Measurements from ENCODE around the gene DPAGT1.
"Not testable (repeated sequence)": the region's sequence is repeated elsewhere in the genome, so short reads cannot be mapped to it uniquely, and the experiment has no call there.

Gene DPAGT1

DNA sequence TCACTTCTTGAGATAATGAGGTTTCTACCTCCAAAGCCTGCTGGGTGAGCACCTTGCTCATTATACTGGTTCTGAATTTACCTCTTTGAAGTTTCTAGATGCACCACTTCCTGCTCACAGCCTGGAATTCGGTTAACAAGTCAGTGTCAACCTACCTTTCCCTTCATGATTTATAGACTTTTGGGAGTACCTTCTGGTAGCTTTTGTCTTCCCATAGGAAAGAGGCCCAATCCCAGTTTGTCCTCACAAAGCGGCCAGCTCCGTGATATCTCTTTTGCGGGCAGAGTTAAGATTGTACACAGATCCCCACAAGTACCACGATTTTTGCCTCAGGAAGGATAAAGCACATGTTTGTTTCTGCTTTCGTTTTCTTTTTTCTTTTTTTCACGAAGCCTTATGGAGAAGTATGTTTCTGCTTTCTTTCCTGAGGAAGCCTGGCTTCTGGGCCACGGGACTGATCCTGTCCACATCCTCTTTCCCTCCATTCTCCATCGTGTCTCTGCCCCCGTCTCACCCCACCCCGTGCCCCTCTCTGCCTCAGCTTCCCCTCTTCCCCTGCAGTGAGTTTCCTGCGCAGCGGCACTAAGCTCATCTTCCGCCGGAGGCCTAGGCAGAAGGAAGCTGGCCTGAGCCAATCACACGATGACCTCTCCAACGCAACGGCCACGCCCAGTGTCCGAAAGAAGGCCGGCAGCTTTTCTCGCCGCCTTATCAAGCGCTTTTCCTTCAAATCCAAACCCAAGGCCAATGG is 14.0 kb upstream of the DPAGT1 start:
- no peak for DNase-seq

- no peak for DNase-seq
Measured at GRCh38 chr11:119114351-119114750, 12.7 kb upstream of the DPAGT1 start.

DNA sequence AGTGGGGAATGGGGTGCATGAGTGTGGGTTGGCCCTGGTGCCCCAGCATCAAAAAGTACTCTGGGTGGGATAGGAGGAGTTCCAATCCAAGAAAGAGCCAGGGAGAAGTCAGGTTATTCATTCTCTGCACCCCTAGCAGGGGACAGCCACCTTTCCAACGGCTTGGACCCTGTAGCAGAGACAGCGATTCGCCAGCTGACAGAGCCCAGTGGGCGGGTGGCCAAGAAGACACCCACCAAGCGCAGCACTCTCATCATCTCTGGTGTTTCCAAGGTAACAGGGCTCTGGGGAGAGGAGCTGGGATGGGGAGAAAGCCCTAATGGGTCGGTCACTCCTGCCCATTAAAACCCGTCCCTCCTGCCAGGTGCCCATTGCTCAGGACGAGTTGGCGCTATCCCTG is 12.1 kb upstream of the DPAGT1 start:
- no peak for DNase-seq

- DNase-seq, result no peak
Measured at GRCh38 chr11:119112314-119113020, 10.8 kb upstream of the DPAGT1 start.

GRCh38 chr11:119111361-119111925 is 9.8 kb upstream of the DPAGT1 start:
- no peak for DNase-seq

DNA sequence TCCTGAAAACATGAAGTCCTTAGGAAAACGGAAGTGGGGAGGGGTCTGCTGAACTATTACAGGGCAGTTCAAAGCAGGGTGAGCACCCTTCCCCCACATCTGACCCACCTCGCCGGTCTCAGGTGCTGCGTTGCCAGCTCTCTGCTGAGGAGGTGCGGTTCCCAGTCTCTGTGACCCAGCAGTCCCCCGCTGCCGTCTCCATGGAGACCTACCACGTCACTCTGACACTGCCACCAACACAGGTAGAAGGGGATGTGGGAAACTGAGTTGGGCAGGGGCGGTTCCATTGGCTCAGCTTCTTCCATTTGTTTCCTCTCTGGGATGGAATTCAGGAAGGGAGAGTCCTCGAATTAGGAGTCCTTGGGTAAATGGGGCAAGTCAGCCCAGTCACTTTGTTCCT is 8.8 kb upstream of the DPAGT1 start:
- DNase-seq, result no peak

- DNase-seq, result no peak
Measured at GRCh38 chr11:119109843-119110242, 8.2 kb upstream of the DPAGT1 start.

- no peak for DNase-seq
Measured at GRCh38 chr11:119108857-119109221, 7.2 kb upstream of the DPAGT1 start.

DNA sequence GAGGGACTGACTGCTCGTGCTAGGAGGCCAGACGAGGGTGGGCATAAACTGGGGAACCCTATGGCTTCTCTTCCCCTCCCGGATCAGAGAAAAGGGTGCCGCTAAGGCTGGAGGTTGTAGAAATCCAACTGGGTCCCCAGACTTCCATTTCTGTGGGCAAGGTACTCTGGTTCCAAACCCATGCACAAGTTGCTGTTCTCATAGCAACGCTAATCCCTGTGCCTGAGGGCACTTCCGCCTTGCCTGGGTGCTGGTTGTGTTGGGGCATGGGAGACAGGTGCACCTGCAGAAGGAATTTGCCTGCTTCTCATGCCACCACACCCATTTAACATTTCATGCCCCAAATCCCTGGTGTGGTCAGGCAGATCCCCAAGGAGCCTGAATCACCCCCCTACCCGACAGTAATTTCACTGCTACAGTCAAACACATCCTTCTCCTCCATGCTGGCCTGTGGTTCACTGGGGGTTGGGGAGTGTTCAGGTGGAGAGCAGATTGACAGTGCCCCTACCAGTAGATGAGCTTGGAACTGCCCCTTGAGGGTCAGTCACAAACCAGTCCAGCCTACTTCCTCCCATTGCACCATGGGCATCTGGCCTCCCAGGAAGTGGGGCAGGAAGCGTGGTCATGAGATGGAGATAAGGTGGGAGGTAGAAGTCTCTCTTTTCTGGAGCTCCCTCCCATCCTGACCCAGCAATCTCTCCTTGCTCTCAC is 6.6 kb upstream of the DPAGT1 start:
- DNase-seq, result no peak

GRCh38 chr11:119107538-119108145 is 6.0 kb upstream of the DPAGT1 start:
- DNase-seq, result no peak

DNA sequence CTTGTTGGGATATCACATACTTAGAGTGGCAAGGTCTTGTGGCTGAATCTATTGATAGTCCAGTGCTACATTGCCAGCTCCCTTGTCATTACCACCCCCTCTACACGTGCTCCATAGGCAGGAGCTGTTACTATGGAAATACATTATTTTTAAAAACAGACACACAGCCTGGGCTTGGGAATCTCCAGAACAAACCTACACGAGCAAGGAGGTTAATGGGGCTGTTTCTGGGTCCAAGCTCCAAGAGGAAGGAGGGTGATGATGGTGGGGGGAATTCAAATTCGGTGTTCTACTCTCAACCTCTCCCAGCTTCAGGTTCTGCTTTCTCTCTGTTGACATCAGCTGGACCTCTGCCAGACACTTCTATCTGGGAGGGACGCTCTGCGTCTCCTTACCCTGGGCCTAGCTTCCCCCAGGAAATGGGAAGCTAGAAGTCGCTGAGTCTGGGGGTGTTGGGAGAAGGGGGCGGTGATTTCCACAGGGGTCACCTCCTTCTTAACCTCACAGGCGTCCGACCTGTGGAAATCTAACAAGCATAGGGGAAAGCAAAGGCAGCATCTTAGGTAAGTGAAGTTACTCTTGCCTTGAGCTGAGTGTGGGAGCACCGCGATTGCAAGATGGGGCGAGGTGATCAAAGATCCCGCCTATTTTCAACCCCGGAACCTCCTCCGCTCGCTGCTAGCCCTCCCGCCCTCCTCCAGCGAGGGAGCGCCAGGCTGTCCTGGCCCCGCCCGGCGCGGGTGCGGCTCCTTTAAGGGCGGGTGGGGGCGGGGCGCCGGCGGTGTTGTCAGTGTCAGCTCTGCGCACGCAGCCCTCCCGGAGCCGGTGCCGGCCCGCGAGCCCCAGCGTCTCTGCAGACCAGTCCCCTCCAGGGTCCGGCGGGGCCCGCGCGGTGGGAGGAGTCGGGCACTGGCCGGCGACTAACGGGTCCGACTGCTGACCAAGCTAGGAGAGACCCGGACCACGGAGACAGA is 5.2 kb upstream of the DPAGT1 start, which contains the start of gene C2CD2L:
Gene C2CD2L (plus strand): TSS at position 781 of the 974 bp plus-strand sequence. CDS start 398 bp downstream, outside the sequence.
- DNase-seq, result no peak

DNA sequence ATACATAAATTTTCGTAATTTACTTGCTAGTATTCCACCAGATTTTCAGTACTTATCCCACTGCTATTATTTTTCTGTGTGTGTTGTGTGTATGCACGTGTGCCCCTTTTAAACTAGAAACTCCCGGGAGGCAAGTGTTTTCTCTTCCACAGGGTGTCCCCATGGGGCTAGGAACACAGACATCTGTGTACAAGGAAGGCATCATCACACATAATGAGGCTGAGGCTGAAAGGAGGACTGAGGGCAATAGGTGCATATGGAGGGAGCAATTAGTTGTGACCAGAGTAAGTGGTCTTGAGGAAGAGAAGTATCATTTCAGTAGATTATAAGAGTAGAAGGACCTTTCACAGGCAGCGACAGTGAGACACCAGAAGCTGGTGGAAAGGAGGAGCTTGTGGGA is 2.1 kb upstream of the DPAGT1 start:
- DNase-seq, result peak; percentile 96

DNA sequence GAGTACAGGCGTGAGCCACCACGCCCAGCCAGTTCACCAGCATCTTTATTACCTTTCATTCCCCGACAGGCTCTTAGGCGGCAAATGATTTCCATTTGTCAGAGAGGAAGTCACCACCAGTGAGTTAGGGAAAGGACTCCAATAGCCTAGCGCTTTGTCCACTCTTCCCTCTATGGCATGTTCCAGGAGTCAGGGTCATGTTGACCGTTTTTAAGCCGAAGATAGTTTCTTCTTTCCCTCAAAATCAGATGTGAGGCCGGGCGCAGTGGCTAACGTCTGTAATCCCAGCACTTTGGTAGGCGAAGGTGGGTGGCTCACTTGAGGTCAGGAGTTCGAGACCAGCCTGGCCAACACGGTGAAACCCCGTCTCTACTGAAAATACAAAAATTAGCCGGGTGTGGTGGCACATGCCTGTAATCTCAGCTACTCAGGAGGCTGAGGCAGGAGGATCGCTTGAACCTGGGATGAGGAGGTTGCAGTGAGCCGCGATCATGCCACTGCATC is 1.6 kb upstream of the DPAGT1 start:
- not testable (repeated sequence) for DNase-seq

GRCh38 chr11:119100994-119101758 is 477 bp downstream of the DPAGT1 start:
- no peak for DNase-seq

- peak; percentile 32 for DNase-seq
Measured at GRCh38 chr11:119100246-119100970, 1.2 kb downstream of the DPAGT1 start.

GRCh38 chr11:119099711-119100110 is 1.9 kb downstream of the DPAGT1 start:
- no peak for DNase-seq

DNA sequence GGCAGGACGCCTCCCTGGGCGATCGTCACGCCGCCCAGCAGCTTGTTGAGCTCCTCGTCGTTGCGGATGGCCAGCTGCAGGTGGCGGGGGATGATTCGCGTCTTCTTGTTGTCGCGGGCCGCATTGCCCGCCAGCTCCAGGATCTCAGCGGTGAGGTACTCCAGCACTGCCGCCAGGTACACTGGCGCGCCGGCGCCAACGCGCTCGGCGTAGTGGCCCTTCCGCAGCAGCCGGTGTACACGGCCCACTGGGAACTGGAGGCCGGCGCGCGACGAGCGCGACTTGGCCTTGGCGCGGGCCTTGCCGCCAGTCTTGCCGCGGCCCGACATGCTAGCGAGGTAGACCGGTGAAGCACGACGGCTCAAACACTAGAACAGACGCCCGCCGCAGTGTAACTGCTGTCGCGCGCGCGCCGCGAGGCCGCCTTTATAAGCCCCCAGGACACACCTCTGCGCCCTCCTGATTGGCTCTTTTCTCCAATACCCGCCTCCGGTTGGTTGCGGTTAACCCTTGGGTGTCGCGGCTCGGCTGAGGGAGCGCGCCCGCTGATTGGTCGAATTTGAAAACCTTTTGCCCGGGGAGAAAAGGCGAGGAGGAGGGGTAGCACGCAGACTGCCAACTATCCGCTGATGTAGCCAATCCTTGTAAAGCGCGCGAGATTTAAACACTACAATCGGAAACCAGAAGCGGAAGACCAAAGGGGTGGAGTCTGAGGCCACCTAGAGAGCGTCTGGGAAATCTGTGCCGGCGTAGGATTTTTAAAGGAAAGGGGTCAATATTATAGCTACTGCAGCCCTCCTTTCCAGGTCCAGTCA is 6.4 kb downstream of the DPAGT1 start:
- peak; percentile 95 for DNase-seq

- DNase-seq, result no peak
Measured at GRCh38 chr11:119094816-119095065, 6.9 kb downstream of the DPAGT1 start.
